ENCODE data around the gene USP50. TPM values are rescaled to one million over a fixed set of nuclear protein-coding genes. Genes with fewer than 3 reads are reported as not detected.

Gene USP50
- 0.19 TPM in 1 of 5 replicates, not detected in the others for total RNA-seq (2022; extraction: Qiagen RNA extraction)

GRCh38 chr15:50546566-50546965 lies at the start of gene USP50:
Gene USP50 (minus strand): TSS chr15:50546666. CDS start chr15:50546525, 141 bp downstream.

Other genes with a start within 250 kb of the USP50 start
- 26.9 to 36.8 TPM (median 32.3 TPM) in 5 replicates for gene GABPB1, start 191.5 kb downstream of the USP50 start, total RNA-seq (2022; extraction: Qiagen RNA extraction)
- 32.1 to 43.8 TPM (median 41.8 TPM) in 5 replicates for gene USP8, start 122.3 kb downstream of the USP50 start, total RNA-seq (2022; extraction: Qiagen RNA extraction)
- 19.2 to 24.5 TPM (median 23.5 TPM) in 5 replicates for gene TRPM7, start 140.1 kb upstream of the USP50 start, total RNA-seq (2022; extraction: Qiagen RNA extraction)
- gene SPPL2A, start 219.0 kb upstream of the USP50 start, total RNA-seq (2022; extraction: Qiagen RNA extraction): 77.1 to 103 TPM (median 92.1 TPM) in 5 replicates

All from A549 treated with Mapracorat at 1 μM for 4 hours (cell line).